GM23248 (cell line): ENCODE data around the gene ACOX3.
"Not testable (repeated sequence)": the region's sequence is repeated elsewhere in the genome, so short reads cannot be mapped to it uniquely, and the experiment has no call there.

Source experiments
- EZH2 ChIP-seq: fragments of 200-600 bp; sonication (generic); IDR thresholded peaks from 2 replicates; pipeline ENCODE4 v1.6.1; 2018; ENCODE audit warnings: antibody characterized with exemption, mild to moderate bottlenecking; ENCODE audit not compliant: insufficient read depth, poor library complexity, severe bottlenecking
- EZH2phosphoT487 ChIP-seq: fragments of 200-600 bp; sonication (generic); IDR thresholded peaks from 2 replicates; pipeline ENCODE4 v1.6.1; 2018; ENCODE audit warnings: antibody characterized with exemption, moderate library complexity, mild to moderate bottlenecking, low read depth; ENCODE audit not compliant: insufficient read depth

GRCh38 chr4:8349236-8349635 lies 91.3 kb downstream of the ACOX3 start:
- not testable (repeated sequence) for TF ChIP-seq EZH2, EZH2phosphoT487
